Measurements from ENCODE around the gene HTR6. TPM values are rescaled to one million over a fixed set of nuclear protein-coding genes. Genes with fewer than 3 reads are reported as not detected.

HTR6 gene
- total RNA-seq, 1 donor from 2014 or later: not detected

- TF ChIP-seq, protein P1, sequence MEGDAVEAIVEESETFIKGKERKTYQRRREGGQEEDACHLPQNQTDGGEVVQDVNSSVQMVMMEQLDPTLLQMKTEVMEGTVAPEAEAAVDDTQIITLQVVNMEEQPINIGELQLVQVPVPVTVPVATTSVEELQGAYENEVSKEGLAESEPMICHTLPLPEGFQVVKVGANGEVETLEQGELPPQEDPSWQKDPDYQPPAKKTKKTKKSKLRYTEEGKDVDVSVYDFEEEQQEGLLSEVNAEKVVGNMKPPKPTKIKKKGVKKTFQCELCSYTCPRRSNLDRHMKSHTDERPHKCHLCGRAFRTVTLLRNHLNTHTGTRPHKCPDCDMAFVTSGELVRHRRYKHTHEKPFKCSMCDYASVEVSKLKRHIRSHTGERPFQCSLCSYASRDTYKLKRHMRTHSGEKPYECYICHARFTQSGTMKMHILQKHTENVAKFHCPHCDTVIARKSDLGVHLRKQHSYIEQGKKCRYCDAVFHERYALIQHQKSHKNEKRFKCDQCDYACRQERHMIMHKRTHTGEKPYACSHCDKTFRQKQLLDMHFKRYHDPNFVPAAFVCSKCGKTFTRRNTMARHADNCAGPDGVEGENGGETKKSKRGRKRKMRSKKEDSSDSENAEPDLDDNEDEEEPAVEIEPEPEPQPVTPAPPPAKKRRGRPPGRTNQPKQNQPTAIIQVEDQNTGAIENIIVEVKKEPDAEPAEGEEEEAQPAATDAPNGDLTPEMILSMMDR (IDR thresholded peaks at IDR 0.05; ENCODE audit: unreplicated experiment): no peak
- no peaks in the 10 kb centered on the region for H3K9me3 Mint-ChIP-seq (ENCODE audit: unreplicated experiment)
- H3K27me3 Mint-ChIP-seq (ENCODE audit: unreplicated experiment): no peaks in the 10 kb centered on the region
- DNase-seq (ENCODE audit: low spot score): no peak
- H3K4me3 Mint-ChIP-seq (ENCODE audit: unreplicated experiment): no peak overlapping the region
- H3K4me1 Mint-ChIP-seq (ENCODE audit: unreplicated experiment): no peaks in the 10 kb centered on the region
- H3K27ac Mint-ChIP-seq (ENCODE audit: unreplicated experiment): no peak overlapping the region
- H3K36me3 Mint-ChIP-seq (ENCODE audit: low read depth, unreplicated experiment): no peaks in the 10 kb centered on the region
These were observed 59.2 kb downstream of the HTR6 start for GRCh38 chr1:19723874-19724273.

DNA sequence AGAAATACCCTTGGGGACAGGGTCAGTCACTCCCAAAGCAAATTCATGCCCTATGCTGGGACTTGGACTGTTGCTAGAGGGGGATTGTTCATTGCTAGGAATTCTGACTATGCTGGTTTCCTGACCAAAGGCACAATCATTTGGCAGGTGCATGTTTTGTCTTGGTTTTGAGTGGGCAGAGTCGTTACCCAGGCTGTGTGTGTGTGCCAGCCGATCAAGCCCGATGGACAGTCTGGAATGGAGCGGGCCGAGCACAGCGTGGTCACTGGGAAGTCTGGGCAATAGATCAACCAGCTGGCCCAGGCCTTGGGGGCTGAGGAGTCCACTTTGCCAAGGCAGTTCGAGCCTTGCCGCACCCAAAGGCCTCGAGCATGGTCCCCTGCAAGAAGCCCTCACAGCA is 60.9 kb downstream of the HTR6 start:
- no peaks in the 10 kb centered on the region for H3K36me3 Mint-ChIP-seq (ENCODE audit: low read depth, unreplicated experiment)
- H3K27me3 Mint-ChIP-seq (ENCODE audit: unreplicated experiment): peaks cover 2% of the 10 kb centered on the region
- DNase-seq (ENCODE audit: low spot score): no peak
- H3K4me1 Mint-ChIP-seq (ENCODE audit: unreplicated experiment): no peaks in the 10 kb centered on the region
- no peak overlapping the region for H3K27ac Mint-ChIP-seq (ENCODE audit: unreplicated experiment)
- no peaks in the 10 kb centered on the region for H3K9me3 Mint-ChIP-seq (ENCODE audit: unreplicated experiment)
- TF ChIP-seq, protein P1 (IDR thresholded peaks at IDR 0.05; ENCODE audit: unreplicated experiment): no peak
- H3K4me3 Mint-ChIP-seq (ENCODE audit: unreplicated experiment): no peak overlapping the region

GRCh38 chr1:19728413-19729145 is 63.9 kb downstream of the HTR6 start:
- peaks cover 5% of the 10 kb centered on the region for H3K27me3 Mint-ChIP-seq (ENCODE audit: unreplicated experiment)
- H3K4me1 Mint-ChIP-seq (ENCODE audit: unreplicated experiment): no peaks in the 10 kb centered on the region
- DNase-seq (ENCODE audit: low spot score): no peak
- H3K27ac Mint-ChIP-seq (ENCODE audit: unreplicated experiment): no peak overlapping the region
- H3K4me3 Mint-ChIP-seq (ENCODE audit: unreplicated experiment): no peak overlapping the region
- TF ChIP-seq, protein P1 (IDR thresholded peaks at IDR 0.05; ENCODE audit: unreplicated experiment): no peak
- H3K36me3 Mint-ChIP-seq (ENCODE audit: low read depth, unreplicated experiment): no peaks in the 10 kb centered on the region
- H3K9me3 Mint-ChIP-seq (ENCODE audit: unreplicated experiment): no peaks in the 10 kb centered on the region

- peaks cover 5% of the 10 kb centered on the region for H3K27me3 Mint-ChIP-seq (ENCODE audit: unreplicated experiment)
- no peak overlapping the region for H3K27ac Mint-ChIP-seq (ENCODE audit: unreplicated experiment)
- H3K9me3 Mint-ChIP-seq (ENCODE audit: unreplicated experiment): no peaks in the 10 kb centered on the region
- no peaks in the 10 kb centered on the region for H3K4me1 Mint-ChIP-seq (ENCODE audit: unreplicated experiment)
- no peak for DNase-seq (ENCODE audit: low spot score)
- TF ChIP-seq, protein P1 (IDR thresholded peaks at IDR 0.05; ENCODE audit: unreplicated experiment): no peak
- H3K4me3 Mint-ChIP-seq (ENCODE audit: unreplicated experiment): no peak overlapping the region
- peaks cover 3% of the 10 kb centered on the region for H3K36me3 Mint-ChIP-seq (ENCODE audit: low read depth, unreplicated experiment)
These were observed 65.6 kb downstream of the HTR6 start for GRCh38 chr1:19730232-19730631.

Other genes starting within 250 kb of the HTR6 start
- gene CAPZB, start 179.3 kb upstream of the HTR6 start, total RNA-seq (ENCODE audit: unreplicated experiment): 414 TPM
- 38.1 TPM for gene NBL1, start 20.6 kb upstream of the HTR6 start, total RNA-seq (ENCODE audit: unreplicated experiment)
- 4.1 TPM for gene TMCO4, start 135.0 kb downstream of the HTR6 start, total RNA-seq (ENCODE audit: unreplicated experiment)
- not detected for gene RNF186, start 150.4 kb downstream of the HTR6 start, total RNA-seq (ENCODE audit: unreplicated experiment)
- 12.1 TPM for gene OTUD3, start 217.5 kb downstream of the HTR6 start, total RNA-seq (ENCODE audit: unreplicated experiment)